Panc1 (cell line): ENCODE data around the gene NSL1. TPM values are rescaled to one million over a fixed set of nuclear protein-coding genes. Genes with fewer than 3 reads are reported as not detected.

Source experiments
- ATAC-seq: fragments of 200-7000 bp; cut with Tn5 transposase; 2 replicates; pipeline ENCODE4 v1.9.1; 2020; ENCODE audit warnings: mild to moderate bottlenecking, moderate library complexity
- BruUV-seq: library from RNA; stranded (reverse); fragments of 400-500 nt; replicated peaks from 2 replicates; lab custom pipeline; 2021; lab: Mats Ljungman, UMichigan
- CTCF ChIA-PET: fragments of 300-600 bp; sonication (Branson Sonifier 250); formaldehyde crosslinking; loops from one replicate; lab custom pipeline; 2022; ENCODE audit warnings: antibody characterized with exemption; lab: Charles Lee
- POLR2A ChIA-PET: fragments of 300-600 bp; sonication (Branson Sonifier 250); formaldehyde crosslinking; loops from one replicate; lab custom pipeline; 2022; ENCODE audit warnings: antibody characterized with exemption; lab: Charles Lee
- DNase-seq: peaks from one replicate; pipeline ENCODE4 v3.0.0-alpha.2; 2010; ENCODE audit warnings: low read depth, low spot score
- H3K27ac ChIP-seq: 2 replicates; pipeline ENCODE4 v1.5.1; 2011; ENCODE audit warnings: mild to moderate bottlenecking, low read length, inconsistent platforms
- H3K27me3 ChIP-seq: fragments of 200-500 bp; sonication (Bioruptor generic); 2 replicates; pipeline ENCODE4 v1.6.0; 2014; ENCODE audit warnings: low read length, inconsistent platforms; ENCODE audit not compliant: control insufficient read depth, insufficient read depth
- H3K36me3 ChIP-seq: fragments of 200-500 bp; sonication (Bioruptor generic); 2 replicates; pipeline ENCODE4 v1.5.1; 2014; ENCODE audit warnings: inconsistent platforms, mild to moderate bottlenecking, low read length, moderate library complexity; ENCODE audit not compliant: control insufficient read depth, insufficient read depth
- H3K4me1 ChIP-seq: 2 replicates; pipeline ENCODE4 v1.5.1; 2011; ENCODE audit warnings: inconsistent platforms, mild to moderate bottlenecking, low read length, moderate library complexity; ENCODE audit not compliant: control insufficient read depth, insufficient read depth
- H3K4me3 ChIP-seq, 2 experiments: 2 replicates each; pipeline ENCODE4 v1.5.1; 2011 to 2012; ENCODE audit warnings: low read depth in 2 of 2, low read length in 2 of 2, mild to moderate bottlenecking in 2 of 2, inconsistent platforms in 1 of 2, moderate library complexity in 1 of 2
- H3K9me3 ChIP-seq: fragments of 200-500 bp; sonication (Bioruptor generic); 2 replicates; pipeline ENCODE4 v1.5.1; 2014; ENCODE audit warnings: low read depth, mild to moderate bottlenecking, inconsistent platforms, low read length, moderate library complexity; ENCODE audit not compliant: control insufficient read depth, insufficient read depth
- POLR2AphosphoS5 ChIP-seq: IDR thresholded peaks from 2 replicates; pipeline ENCODE4 v1.6.1; 2012; ENCODE audit warnings: mild to moderate bottlenecking, low read depth, low read length, moderate library complexity
- REST ChIP-seq, 2 experiments: IDR thresholded peaks; 2 replicates each; pipeline ENCODE4 v1.6.1; 2011 to 2012; ENCODE audit warnings: low read depth in 2 of 2, control low read depth in 1 of 2, low read length in 1 of 2, mild to moderate bottlenecking in 1 of 2, moderate library complexity in 1 of 2; ENCODE audit not compliant: insufficient read depth in 1 of 2
- SIN3A ChIP-seq: IDR thresholded peaks from 2 replicates; pipeline ENCODE4 v1.6.1; 2012; ENCODE audit warnings: low read depth, mild to moderate bottlenecking, low read length, moderate library complexity, borderline replicate concordance; ENCODE audit not compliant: insufficient read depth
- TCF7L2 ChIP-seq: IDR thresholded peaks from 2 replicates; pipeline ENCODE4 v1.6.1; 2011; ENCODE audit warnings: mild to moderate bottlenecking, low read depth, low read length, inconsistent platforms
- in situ Hi-C: cut with HindIII; loops from 2 replicates; pipeline ENCODE4 v1.10.0; 2016; ENCODE audit warnings: low sequenced_read_pairs, low pct_unique_long_range_greater_than_20kb
- intact Hi-C: fragments of 100-400 bp; cut with micrococcal nuclease; formaldehyde crosslinking; loops from one replicate; pipeline ENCODE4 v1.10.0; 2022; ENCODE audit not compliant: unreplicated experiment
- total RNA-seq: library from RNA; stranded (reverse); gene quantifications from one replicate; pipeline ENCODE4 v1.2.1, GENCODE V29; 2021; ENCODE audit not compliant: unreplicated experiment
- TF ChIP-seq, protein P1 (sequence below): fragments of 450-650 bp; IDR thresholded peaks from 2 replicates; pipeline ENCODE4 v1.5.1; 2017; ENCODE audit warnings: mild to moderate bottlenecking

The NSL1 gene
- total RNA-seq, 1 experiment from 2014 or later = 21.8 TPM

GRCh38 chr1:212820969-212821368 is 29.4 kb upstream of the NSL1 start:
- no peak for TF ChIP-seq REST (IDR thresholded peaks at IDR 0.05; ENCODE audit: insufficient read depth in 1 of 2, low read depth in 2 of 2, low read length in 1 of 2)
- no peak for TF ChIP-seq SIN3A
- TF ChIP-seq TCF7L2 = no peak
- TF ChIP-seq, protein P1, sequence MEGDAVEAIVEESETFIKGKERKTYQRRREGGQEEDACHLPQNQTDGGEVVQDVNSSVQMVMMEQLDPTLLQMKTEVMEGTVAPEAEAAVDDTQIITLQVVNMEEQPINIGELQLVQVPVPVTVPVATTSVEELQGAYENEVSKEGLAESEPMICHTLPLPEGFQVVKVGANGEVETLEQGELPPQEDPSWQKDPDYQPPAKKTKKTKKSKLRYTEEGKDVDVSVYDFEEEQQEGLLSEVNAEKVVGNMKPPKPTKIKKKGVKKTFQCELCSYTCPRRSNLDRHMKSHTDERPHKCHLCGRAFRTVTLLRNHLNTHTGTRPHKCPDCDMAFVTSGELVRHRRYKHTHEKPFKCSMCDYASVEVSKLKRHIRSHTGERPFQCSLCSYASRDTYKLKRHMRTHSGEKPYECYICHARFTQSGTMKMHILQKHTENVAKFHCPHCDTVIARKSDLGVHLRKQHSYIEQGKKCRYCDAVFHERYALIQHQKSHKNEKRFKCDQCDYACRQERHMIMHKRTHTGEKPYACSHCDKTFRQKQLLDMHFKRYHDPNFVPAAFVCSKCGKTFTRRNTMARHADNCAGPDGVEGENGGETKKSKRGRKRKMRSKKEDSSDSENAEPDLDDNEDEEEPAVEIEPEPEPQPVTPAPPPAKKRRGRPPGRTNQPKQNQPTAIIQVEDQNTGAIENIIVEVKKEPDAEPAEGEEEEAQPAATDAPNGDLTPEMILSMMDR = no peak
- TF ChIP-seq POLR2AphosphoS5 = no peak
- H3K4me3 ChIP-seq = no peak overlapping the region
- in situ Hi-C loops (no loop called here), intact Hi-C loops (no loop called here)
- ChIA-PET POLR2A (no interaction called here), CTCF (interaction anchor here (0.7 kb wide), 1 partner anchor 130 kb away, joined by 5 read pairs; no protein-coding TSS in a partner anchor)
- no peak for DNase-seq
- no peaks in the 10 kb centered on the region for H3K27me3 ChIP-seq
- H3K27ac ChIP-seq = no peak overlapping the region
- no TSS peak for BruUV-seq
- H3K36me3 ChIP-seq = no peaks in the 10 kb centered on the region
- no peak; the same call in 1 of the 2 replicates for ATAC-seq
- H3K9me3 ChIP-seq = peaks cover 11% of the 10 kb centered on the region
- H3K4me1 ChIP-seq = 0 out of 2 replicates have a peak, but pooled peaks cover 3% of the 10 kb centered on the region

DNA sequence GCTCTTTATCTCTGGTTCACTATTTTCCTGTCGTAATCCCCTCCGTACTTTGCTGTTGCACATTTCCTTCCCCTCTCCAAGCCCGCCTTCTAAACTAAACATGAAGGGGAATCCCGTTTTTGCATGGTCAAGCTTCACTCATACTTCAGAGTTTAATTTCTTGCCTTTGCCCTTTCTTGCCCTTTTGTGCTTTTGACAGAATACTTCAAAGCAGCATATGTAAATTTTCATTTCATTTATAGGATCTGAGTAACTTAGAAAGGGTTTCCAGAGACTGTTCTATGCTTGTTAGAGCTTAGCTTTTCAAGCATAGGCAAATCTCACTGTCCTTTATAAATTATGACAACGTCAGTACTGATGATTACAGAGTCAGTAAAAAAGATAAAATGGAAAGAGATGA is 28.1 kb upstream of the NSL1 start:
- Histone ChIP-seq H3K36me3 (no peaks in the 10 kb centered on the region), H3K4me3 (no peak overlapping the region), H3K27me3 (no peaks in the 10 kb centered on the region), H3K4me1 (0 out of 2 replicates have a peak, but pooled peaks cover 3% of the 10 kb centered on the region), H3K27ac (no peak overlapping the region), H3K9me3 (no peaks in the 10 kb centered on the region)
- no TSS peak for BruUV-seq
- TF ChIP-seq REST (IDR thresholded peaks at IDR 0.05; ENCODE audit: insufficient read depth in 1 of 2, low read depth in 2 of 2, low read length in 1 of 2) = no peak
- TF ChIP-seq SIN3A = no peak
- no peak for TF ChIP-seq POLR2AphosphoS5
- TF ChIP-seq TCF7L2 = no peak
- TF ChIP-seq, protein P1 = no peak
- intact Hi-C loops (loop anchor here (5.0 kb wide), 1 partner anchor 178 kb away; no protein-coding TSS in a partner anchor), in situ Hi-C loops (no loop called here)
- ChIA-PET POLR2A (no interaction called here), CTCF (no interaction called here)
- DNase-seq = no peak
- no peak for ATAC-seq
